ENCODE results near the gene CTRL.
"Not testable (repeated sequence)": the region's sequence is repeated elsewhere in the genome, so short reads cannot be mapped to it uniquely, and the experiment has no call there.

Gene CTRL

DNA sequence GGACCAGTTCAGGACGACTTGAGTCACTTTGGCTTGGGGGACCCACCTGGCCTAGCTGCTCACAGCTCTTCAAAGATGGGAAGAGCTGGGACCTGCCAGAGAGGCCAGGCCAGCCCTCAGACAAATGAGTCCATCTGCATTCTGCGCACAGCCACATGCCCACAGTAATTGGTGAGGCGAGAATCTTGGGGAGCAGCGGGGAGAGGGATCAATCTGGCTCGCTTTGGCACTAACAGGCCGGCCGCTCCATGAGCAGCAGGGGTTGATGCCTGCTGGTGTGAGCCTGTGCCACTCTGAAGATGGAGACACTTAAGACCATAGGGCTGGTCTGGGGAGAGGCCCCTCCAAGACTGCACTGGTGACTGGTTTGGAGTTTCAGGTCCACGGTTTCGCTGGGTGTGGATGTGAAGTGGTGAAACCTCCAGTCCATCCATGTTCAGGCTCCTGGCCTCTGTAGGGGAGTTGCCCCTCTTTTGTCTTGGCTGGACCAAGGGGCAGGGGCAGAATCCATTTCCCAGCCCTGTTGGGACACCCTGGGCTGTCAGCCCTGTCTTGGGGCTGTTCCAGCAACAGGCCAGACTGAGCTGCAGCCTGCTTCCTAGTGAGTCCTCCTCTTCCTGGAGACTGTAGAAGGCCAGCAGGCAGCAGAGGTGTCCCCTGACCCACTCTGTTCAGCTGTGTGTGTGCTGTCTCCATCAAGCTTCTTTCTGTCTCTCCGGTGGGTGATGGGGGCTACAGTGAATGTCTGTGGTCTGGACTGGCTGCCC is 7.3 kb downstream of the CTRL start:
- no peak for DNase-seq (ENCODE audit: low spot score)

DNA sequence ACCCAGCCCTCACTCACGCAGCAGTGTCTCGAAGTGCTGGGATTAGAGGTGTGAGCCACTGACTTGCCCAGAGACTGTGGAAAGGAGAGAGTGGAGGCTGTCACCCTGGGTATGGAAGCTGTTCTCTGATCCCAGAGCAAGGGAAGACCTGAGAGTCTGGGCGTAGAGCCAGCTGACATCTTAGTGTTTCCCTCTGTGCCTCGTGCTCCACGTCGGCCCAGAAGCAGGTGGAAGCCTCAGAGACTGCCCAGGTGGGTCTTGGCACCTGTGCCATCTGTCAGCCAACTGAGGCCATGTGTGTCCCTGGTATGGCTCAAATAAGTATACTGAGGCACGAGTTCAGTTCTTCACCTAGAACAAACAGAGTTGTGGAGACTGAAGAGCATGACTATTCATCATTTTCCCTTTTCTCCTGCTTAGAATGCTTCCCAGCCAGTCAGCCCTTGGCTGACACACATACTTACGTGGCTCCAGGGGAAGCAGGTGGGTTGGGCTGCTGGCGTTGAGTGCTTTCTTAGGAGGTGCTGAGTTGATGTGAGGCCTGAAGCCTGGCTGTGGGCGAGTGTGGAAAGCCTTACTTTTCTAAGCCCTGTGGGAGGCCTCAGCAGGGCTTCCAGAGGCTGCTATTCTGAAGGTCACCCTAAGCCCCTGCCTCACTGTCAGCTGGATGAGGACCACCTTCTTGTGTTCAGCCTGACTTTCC is 8.1 kb downstream of the CTRL start:
- no peak for DNase-seq (ENCODE audit: low spot score)

DNA sequence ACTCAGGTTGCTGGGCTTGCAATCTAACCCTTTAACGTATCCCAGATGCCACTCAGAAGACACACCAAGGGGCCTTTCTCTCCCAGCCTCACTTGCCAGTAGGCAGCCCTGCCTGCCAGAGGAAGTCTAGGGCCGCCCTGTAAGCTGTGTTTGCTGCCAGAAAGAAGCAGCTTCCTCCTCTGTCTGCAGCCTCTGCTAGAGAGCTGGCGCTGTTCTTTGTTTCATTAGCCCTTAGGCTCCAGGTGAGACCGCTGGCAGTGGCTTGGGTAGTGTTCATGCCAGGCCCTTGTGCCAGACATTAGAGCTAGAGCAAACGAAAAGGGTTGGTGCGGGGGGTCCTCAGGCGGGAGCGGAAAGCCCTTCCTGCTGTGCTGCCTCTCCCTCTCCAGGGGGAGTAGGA is 8.9 kb downstream of the CTRL start:
- DNase-seq (ENCODE audit: low spot score) = no peak

DNA sequence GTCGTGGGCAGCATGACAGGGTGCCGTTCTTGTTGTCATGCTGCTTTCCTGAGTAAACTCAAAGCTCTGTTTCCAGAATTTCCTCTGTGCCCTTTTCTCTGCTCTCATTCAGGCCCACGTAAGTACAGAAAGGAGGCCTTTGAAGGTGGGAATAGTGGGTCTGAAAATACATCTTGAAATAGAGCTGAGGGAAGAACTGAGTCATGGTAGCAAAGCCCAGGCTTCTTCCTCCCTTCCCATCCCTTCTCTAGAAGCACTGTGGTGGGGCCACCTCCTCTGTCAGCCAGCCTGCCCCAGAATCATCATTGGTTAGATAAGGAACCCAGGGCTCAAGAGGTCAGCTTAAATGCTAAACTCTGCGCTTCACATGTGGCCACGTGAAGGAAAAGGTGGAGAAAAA is 9.4 kb downstream of the CTRL start:
- DNase-seq (ENCODE audit: low spot score) = no peak

DNA sequence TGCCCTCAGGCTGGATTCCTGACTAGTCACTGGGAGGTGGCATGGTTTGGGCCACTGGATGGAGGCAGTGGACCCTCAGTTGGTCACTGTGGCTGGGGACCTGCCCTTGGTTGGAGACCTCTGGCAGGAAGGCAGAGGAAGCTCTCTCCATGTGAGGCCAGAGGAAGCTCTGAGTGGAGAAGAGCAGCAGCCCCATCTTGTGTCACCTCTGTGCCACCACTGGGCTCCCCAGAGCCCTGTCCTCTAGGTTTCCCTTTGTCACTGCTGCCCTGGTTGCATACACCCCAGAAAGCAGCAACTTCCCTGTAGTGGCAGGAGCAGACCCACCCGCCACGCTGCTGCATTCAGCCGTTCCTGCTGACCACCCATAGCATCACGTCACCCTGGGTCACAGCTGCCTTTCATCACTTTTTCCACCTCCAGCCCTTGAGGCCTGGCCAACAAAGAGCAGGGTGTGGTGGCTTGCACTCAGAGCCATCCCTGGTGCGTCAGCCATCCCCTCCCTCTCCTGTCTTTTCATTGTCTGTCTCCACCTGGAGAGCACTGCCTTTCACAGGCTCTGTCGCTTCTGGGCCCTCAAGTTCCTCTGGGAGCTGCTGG is 11.9 kb downstream of the CTRL start:
- DNase-seq (ENCODE audit: low spot score) = no peak

DNA sequence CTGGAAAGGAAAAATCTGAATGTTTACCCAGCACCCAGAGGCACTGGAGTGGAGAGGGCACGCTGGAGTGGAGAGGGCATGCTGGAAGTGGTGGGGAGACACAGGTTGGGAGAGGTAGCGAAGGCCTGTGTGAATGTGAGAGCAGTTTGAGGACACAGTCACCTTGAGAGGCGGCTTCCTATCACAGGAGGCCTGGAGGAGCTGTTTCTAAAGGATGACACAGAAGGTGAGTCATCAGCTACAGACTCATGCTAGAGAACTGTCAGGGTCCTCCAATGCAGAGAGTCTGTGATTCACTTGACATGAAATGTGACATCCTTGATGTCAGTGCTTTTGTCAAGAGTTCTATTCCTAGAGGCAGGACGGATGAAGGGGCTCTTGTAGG is 13.8 kb downstream of the CTRL start:
- no peak for DNase-seq (ENCODE audit: low spot score)

DNA sequence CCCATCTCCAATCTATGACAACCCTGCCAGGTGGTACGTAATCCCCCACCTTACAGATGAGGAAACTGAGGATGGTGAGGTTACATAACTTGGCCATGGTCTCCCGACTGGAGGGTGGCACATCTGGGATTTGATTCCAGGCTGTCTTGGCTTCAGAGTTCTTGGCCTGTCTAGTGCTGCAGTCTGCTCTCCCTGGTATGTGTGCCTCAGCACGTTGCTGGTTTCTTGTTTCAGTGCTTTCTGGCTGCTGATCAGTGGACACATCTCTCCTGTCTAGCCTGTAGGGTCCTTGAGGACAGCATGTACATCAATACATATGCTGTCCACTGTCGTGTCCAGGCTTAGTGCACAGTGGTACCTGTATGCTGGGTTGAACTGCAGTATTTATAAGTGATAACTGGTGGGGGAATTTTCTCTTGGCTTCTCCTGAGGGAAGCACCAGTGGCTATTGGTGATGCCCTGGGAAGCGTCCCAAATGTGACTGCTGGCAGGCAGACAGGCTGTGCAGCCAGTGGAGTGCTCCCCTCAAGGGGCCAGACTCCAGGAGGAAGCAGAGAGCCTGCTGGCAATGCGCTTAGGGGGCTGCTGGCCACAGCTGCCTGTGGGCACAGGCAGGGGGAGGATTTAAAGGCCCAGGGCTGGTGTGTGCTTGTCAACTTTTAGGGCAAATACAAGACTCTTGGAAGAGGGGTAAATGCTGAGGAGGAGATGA is 14.4 kb downstream of the CTRL start:
- no peak for DNase-seq (ENCODE audit: low spot score)

DNA sequence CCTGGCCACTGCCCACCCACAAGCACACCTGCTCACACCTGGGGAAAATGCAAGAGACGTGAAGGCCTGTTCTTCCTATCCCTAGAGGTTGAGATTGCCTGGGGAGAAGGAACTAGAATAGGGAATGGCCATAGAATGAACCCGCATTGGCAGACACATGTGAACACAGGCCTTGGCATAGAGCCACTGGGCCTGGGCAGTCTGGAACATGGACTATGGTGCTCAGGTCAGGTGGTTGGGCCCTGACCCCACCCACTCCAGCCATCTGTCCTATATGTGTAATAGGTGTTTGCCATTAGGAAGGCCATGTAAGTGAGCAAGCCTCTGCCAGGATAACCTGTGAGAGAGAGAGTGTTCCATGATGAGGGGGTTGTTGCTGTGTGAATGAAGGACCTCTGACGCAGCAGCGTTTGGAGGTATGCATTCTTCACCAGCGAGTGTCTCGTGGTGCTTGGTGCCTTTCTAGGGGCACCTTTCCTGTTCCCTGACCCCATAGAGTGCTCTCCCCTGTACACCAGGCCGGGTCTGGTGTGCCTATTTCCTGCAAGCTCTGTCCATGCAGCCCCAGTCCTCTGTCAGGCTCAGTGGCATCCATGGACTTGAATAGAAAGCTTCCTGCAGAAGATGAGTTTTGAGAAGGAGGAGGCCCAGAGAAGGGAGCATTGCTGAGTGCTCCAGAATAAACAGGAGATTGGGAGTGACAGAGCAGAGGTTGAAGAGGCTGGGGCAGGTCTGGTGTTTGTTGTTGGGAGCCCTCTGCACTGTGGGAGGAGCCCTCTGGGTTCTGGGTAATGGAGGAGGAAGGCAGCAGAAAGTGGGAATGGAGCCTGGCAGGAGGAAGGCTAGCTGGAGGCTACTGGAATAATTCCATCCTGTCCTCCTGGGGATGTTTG is 15.6 kb downstream of the CTRL start:
- DNase-seq (ENCODE audit: low spot score) = no peak

DNA sequence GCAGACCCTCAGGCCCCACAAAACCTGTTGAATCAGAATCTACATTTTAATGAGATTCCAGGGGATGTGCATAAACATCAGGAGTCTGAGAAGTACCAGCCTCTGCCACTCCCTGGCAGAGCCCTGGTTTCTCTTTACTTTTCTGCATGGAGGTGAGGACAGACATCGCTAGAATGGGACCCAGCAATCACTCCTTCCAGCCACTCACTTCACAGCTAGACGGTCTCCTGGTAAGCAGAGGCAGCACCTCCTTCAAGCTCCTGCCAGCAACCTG is 16.2 kb downstream of the CTRL start:
- not testable (repeated sequence) for DNase-seq (ENCODE audit: low spot score)

DNA sequence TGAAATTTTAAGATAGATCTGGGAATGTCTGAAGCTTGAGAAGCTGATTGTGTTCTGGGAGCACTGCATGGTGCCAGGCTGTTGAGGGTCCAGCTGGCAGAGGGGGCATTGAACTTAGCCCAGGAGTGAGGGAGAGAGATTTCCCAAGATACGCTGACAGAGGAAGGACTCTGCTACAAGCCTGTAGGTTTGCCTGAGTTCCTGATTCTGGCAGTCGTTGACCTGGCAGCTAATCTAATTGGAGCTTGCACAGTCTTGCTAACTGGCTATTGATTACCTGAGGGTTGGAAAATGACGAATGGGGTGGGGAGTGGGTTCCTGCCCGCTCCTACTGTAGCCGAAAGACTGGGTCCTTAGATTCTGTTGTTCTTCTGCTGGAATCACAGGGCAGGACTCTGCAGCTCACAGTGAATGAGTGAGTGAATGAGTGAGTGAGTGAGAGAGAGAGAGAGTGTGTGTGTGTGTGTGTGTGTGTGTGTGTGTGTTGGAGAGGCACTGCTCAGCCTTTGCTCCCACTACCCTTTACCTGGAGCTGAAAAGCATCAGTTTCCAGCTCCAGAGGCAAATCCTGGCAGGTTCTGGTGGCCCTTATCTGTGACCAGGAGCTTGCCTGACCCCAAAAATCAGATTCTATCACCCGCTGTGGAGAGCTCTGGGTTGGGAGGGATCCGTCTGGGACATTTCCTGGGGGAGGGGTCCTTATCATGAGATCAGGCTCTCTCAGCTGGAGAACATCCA is 16.7 kb downstream of the CTRL start:
- no peak for DNase-seq (ENCODE audit: low spot score)

DNA sequence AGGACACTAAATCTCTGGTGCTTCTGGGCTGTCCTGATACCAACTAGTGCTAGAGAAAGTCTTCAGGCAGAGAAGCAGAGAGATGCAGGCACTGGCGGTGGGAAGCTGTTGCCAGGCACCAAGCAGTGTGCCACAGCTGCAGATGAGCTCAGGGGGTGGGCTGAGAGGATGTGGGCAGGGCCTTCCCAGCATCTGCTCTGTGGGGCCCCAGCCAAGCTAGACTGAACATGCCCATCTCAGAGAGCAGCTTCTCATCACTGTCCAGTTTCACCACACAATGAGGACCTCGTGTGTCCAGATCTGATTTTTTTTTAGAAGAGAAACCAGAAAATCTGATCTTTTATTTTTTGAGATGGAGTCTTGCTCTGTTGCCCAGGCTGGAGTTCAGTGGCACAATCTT is 21.5 kb downstream of the CTRL start:
- DNase-seq (ENCODE audit: low spot score) = no peak

DNA sequence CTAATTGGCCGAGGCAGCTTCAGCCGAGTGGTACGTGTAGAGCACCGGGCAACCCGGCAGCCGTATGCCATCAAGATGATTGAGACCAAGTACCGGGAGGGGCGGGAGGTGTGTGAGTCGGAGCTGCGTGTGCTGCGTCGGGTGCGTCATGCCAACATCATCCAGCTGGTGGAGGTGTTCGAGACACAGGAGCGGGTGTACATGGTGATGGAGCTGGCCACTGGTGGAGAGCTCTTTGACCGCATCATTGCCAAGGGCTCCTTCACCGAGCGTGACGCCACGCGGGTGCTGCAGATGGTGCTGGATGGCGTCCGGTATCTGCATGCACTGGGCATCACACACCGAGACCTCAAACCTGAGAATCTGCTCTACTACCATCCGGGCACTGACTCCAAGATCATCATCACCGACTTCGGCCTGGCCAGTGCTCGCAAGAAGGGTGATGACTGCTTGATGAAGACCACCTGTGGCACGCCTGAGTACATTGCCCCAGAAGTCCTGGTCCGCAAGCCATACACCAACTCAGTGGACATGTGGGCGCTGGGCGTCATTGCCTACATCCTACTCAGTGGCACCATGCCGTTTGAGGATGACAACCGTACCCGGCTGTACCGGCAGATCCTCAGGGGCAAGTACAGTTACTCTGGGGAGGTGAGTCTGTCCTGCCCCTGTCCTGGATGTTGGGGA is 22.5 kb downstream of the CTRL start:
- DNase-seq (ENCODE audit: low spot score) = no peak

DNA sequence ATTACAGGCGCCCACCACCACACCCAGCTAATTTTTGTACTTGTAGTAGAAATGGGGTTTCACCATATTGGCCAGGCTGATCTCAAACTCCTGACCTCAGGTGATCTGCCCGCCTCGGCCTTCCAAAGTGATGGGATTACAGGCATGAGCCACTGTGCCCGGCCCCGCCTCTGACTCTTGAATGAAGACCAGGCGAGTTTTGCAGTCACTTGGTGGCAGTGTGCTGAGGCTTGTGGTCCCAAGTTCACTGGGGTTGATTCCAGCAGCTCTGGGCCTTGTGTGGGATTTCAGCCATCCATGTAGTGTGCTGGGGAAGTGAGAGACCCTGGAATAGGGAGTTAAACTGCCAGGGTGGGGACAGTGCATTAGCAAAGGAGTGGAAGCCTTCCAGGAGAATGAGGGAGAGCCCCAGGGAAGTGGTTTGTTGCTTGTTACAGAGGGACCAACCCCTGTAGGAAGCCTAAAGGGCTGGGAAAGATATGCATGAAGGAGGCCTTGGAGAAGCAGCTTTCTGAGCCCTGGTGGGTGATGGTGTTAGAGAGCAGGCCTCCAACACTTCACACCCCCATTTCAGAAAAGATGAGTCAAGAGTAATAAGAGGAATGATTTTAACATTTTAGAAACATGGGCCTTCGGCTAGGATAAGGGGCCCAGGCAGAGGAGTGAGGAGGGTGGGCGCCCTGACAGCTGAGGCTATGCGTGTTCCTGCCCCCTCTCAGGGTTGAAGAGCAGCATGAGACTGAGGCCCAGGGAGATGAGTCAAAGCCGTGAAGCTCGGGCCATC is 24.1 kb downstream of the CTRL start:
- DNase-seq (ENCODE audit: low spot score) = no peak

DNA sequence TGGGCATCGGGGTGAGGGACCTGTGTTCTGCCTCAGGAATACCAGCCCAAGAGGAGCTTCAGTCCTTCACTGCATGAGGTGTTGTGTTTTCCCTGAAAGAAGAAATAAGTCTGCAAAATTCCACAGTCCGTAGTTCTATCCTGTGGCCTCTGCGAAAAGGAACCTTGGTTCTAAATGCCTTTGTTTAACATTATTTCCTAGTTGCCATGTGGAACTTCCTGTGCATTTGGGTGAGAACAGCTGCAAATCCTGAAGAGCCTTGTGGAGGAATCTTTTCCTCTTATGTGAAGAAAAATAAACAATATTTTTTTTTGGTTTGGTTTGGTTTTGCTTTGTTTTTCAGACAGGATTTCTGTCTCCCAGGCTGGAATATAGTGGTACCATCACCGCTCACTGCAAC is 28.8 kb downstream of the CTRL start:
- DNase-seq (ENCODE audit: low spot score) = no peak

DNA sequence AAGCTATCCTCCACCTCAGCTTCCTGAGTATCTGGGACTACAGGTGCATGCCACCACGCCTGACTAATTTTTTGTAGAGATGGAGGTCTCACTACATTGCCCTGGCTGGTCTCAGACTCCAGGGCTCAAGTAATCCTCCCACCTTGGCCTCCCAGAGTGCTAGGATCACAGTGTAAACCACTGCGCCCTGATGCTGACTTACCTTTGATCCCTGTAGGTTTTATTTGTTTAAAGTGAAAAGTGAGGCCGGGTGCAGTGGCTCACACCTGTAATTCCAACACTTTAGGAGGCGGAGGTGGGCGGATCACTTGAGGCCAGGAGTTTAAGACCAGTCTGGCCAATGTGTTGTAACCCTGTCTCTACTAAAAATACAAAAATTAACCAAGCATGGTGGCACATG is 29.9 kb downstream of the CTRL start:
- no peak for DNase-seq (ENCODE audit: low spot score)

DNA sequence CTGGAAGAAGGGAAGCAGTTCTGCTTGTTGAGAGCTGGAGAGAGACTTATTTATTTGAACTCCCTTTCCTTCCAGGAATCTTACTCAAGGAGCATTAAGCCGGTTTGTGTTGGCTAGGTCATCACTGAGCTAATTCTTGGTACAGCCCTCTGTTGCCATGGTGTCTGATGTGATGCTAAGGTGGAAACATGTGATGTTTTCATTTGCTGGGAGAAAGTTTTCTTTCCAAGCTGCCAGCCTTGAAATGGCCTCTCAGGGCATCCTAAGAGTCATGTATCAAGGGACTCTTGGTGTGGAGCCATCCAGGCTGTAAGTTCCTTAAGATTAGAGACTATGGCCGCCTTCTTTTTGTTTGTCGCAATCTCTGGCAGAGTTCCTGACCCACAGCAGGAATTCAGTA is 34.4 kb downstream of the CTRL start:
- DNase-seq (ENCODE audit: low spot score) = no peak

DNA sequence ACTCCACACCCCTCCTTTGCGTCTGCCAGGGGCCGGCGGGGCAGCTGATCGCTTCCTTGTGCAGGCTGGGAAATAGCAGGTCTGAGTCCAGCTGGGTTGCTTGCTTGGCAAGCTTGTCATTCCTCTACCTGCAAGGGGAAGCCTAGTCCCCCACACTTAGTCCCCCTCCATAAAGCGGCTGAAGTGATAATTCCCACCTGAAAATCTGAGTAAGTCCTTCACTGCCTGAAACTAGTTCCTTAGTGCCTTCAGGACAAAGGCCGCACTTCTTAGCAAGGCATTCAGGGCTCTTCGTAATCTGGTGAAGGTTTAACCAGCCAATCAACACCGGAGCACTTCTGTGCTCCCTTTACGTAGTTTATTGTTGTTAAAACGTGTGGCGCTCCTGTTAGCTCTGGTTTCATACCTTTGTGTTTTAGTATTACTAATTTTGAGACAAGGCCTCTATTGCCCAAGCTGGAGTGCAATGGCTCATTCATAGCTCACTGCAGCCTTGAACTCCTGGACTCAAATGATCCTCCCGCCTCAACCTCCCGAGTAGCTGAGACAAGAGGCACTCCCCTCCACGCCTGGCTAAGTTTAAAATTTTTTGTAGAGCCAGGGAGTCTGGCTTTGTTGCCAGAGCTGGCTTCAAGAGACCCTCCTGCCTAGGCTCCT is 37.8 kb downstream of the CTRL start:
- no peak for DNase-seq (ENCODE audit: low spot score)

DNA sequence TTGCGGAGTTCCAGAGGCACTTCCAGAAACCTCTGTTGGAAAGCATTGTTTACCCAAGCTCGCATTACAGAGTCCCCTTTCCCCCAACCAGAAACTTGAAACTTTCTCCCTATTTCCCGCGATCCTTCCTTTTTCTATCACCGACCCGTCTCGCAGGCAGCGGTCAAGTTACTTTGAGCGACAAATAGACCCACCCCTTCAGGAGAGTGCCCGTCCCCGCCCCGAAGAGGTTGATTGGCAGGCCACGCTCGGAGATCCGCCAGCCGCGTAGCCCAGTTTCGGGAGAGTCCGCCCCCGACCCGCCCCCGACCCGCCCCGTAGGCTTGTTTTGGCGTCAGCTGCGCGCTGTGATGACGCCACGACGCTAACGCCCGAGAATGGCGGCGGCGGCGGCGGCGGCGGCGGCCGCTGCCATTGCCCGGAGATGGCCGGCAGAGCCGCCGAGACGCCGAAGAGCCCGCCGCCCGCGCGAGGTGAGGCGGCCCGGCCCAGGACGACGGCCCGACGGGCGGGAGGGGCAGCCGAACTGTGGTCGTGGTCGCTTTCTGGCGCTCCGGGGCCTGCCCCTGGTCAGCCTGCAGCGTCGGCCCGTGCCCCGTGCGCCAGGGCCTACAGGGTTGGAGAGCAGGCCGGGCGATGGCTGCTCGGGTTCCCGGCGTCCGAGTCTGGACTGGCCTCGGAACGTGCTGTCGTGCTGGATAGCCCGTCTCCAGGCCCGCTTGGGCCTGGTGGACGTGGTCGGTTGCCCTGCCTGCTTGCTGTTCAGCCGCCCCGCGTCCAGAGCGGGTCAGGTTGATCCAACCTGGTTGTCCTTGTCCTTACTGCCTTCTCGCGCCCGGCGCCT is 38.5 kb downstream of the CTRL start, which contains the start of gene PSKH1:
Gene PSKH1 (plus strand): TSS at position 356 of the 844 bp plus-strand sequence. CDS start 15,496 bp downstream, outside the sequence.
- peak; percentile 93 for DNase-seq (ENCODE audit: low spot score)

Data from SK-N-DZ (cell line).